Measurements from ENCODE around the gene NUDT5. TPM values are rescaled to one million over a fixed set of nuclear protein-coding genes. Genes with fewer than 3 reads are reported as not detected.

Gene NUDT5
- total and polyA plus RNA-seq, 2 of the 8 experiments (the other 6 are each of a cell fraction or from before 2014, with no cell fraction given), result 130 to 134 TPM

- FAIRE-seq (no peak), DNase-seq (ENCODE audit: low read depth in 1 of 2, low spot score in 2 of 2) (no peak)
- H3K18ac ChIP-seq (ENCODE audit: extremely low read depth, low read length), result no peak overlapping the region
- no peak overlapping the region for H3K4ac ChIP-seq (replicated peaks; ENCODE audit: insufficient read length, low read depth, low read length)
- ChIA-PET POLR2A (ENCODE audit: partially characterized antibody) (interaction anchor here (1.0 to 2.8 kb wide), 4 partner anchors 9 to 12 kb away, joined by 3 to 8 read pairs (median 5); no protein-coding TSS in a partner anchor), CTCF (ENCODE audit: partially characterized antibody) (interaction anchor here (0.9 to 4.9 kb wide), 4 partner anchors 9 to 40 kb away, joined by 3 to 42 read pairs (median 6); no protein-coding TSS in a partner anchor)
- no peak overlapping the region for H3K4me3 ChIP-seq (ENCODE audit: extremely low read depth in 1 of 4, insufficient read depth in 2 of 4, low read depth in 3 of 4, low read length in 4 of 4)
- peaks cover 4% of the 10 kb centered on the region; the same call in 1 of the 2 replicates for H3K79me1 ChIP-seq (ENCODE audit: low read depth, low read length)
- no peak overlapping the region for H2BK12ac ChIP-seq (ENCODE audit: low read depth, low read length)
- H4K8ac ChIP-seq (ENCODE audit: extremely low read depth, insufficient read depth, low read length), result no peak overlapping the region
- H4K91ac ChIP-seq (replicated peaks; ENCODE audit: insufficient read length, low read length), result no peak overlapping the region
- WGBS, 2 experiments (ENCODE audit: extremely low coverage in 1 of 2, insufficient coverage in 1 of 2, insufficient read length in 1 of 2, insufficient replicate concordance in 2 of 2, low coverage in 1 of 2, low lambda C conversion rate in 2 of 2, missing lambda C conversion rate in 1 of 2), result 85% methylated on average over 3 of the region's 3 CpGs; no CpG with 5 or more reads in 1 of the 2 experiments
- H3K4me1 ChIP-seq (replicated peaks in 1 of 4; ENCODE audit: control insufficient read depth in 3 of 4, insufficient read depth in 4 of 4, low read length in 3 of 4), result no peaks in the 10 kb centered on the region
- no peak overlapping the region for H3K9ac ChIP-seq (replicated peaks in 1 of 4; ENCODE audit: extremely low read depth in 1 of 4, low read depth in 3 of 4, low read length in 3 of 4)
- TF ChIP-seq ASH2L (IDR thresholded peaks at IDR 0.05; ENCODE audit: low read length) (no peak), KDM4A (IDR thresholded peaks at IDR 0.05; ENCODE audit: low read depth, low read length, severe bottlenecking) (no peak), ATF3 (IDR thresholded peaks at IDR 0.05; ENCODE audit: insufficient read depth, low read depth, low read length) (no peak), SIN3A (conservative IDR thresholded peaks at IDR 0.05 in 1 of 2, IDR thresholded peaks at IDR 0.05 in 1 of 2; ENCODE audit: low read depth in 1 of 2, low read length in 2 of 2) (no peak), TAF1 (IDR thresholded peaks at IDR 0.05; ENCODE audit: low read depth, low read length) (no peak), CBX5 (IDR thresholded peaks at IDR 0.05; ENCODE audit: low read depth, low read length) (no peak), EGR1 (IDR thresholded peaks at IDR 0.05; ENCODE audit: borderline replicate concordance, low read depth, low read length) (no peak), HDAC6 (IDR thresholded peaks at IDR 0.05; ENCODE audit: low read depth, low read length) (no peak), SUZ12 (IDR thresholded peaks at IDR 0.05; ENCODE audit: low read length) (no peak), MAX (IDR thresholded peaks at IDR 0.05) (no peak), JUN (IDR thresholded peaks at IDR 0.05; ENCODE audit: low read depth, low read length) (no peak), TAF7 (optimal IDR thresholded peaks at IDR 0.05; ENCODE audit: borderline replicate concordance, low read depth, low read length) (no peak)
- no peak overlapping the region for H2BK5ac ChIP-seq (ENCODE audit: low read depth, low read length)
- no peak overlapping the region for H3K4me2 ChIP-seq (ENCODE audit: insufficient read depth in 1 of 2, low read depth in 2 of 2, low read length in 2 of 2)
- no peaks in the 10 kb centered on the region for H3K27me3 ChIP-seq (replicated peaks in 1 of 4; ENCODE audit: control insufficient read depth in 3 of 4, extremely low read depth in 1 of 4, insufficient read depth in 3 of 4, low read length in 3 of 4)
- H3K14ac ChIP-seq (ENCODE audit: insufficient read length), result no peak overlapping the region
- H2AK5ac ChIP-seq (ENCODE audit: low read depth, low read length), result no peak overlapping the region
- H2BK20ac ChIP-seq (ENCODE audit: low read length), result no peak overlapping the region
- H3K36me3 ChIP-seq (ENCODE audit: control insufficient read depth in 2 of 4, insufficient read depth in 4 of 4, low read length in 3 of 4), result peaks cover 9 to 62% (median 38%) of the 10 kb centered on the region in 4 experiments
- no peak overlapping the region for H2BK15ac ChIP-seq (ENCODE audit: low read length)
- no peak overlapping the region for H4K5ac ChIP-seq (ENCODE audit: insufficient read length, low read depth, low read length)
- 0 out of 4 replicates have a peak, but pooled peaks cover 0 to 2% of the 10 kb centered on the region in 2 experiments for H3K9me3 ChIP-seq (ENCODE audit: insufficient read depth in 2 of 2, low read depth in 1 of 2, low read length in 1 of 2)
- H4K20me1 ChIP-seq (replicated peaks in 1 of 2; ENCODE audit: control insufficient read depth in 1 of 2, insufficient read depth in 2 of 2, low read length in 2 of 2), result peaks cover 5 to 7% of the 10 kb centered on the region in 2 experiments
- no peaks in the 10 kb centered on the region for H3K23me2 ChIP-seq (ENCODE audit: low read depth, low read length)
- H2BK120ac ChIP-seq (replicated peaks; ENCODE audit: low read depth, low read length), result no peak overlapping the region
- H3K27ac ChIP-seq (ENCODE audit: low read depth, low read length), result no peak overlapping the region
- no peak overlapping the region for H2AFZ ChIP-seq (ENCODE audit: low read length)
- no peak overlapping the region for H3K23ac ChIP-seq (ENCODE audit: insufficient read length)
- H3K79me2 ChIP-seq (ENCODE audit: control insufficient read depth in 1 of 2, insufficient read depth in 2 of 2, low read length in 2 of 2), result peaks cover 0 to 35% of the 10 kb centered on the region in 2 experiments; a peak in 3 of 4 replicates
- no peak overlapping the region for H3K56ac ChIP-seq (replicated peaks; ENCODE audit: insufficient read length, low read depth, low read length)
Observed at GRCh38 chr10:12212454-12212853, 16.8 kb upstream of the NUDT5 start.

All from H1 (cell line).